Anterior cingulate cortex (tissue), 58 donors: ENCODE data around the gene LRRC40.
"Not testable (repeated sequence)": the region's sequence is repeated elsewhere in the genome, so short reads cannot be mapped to it uniquely, and the experiment has no call there.

Source experiments
- DNase-seq, 58 donors: peaks; one replicate each; lab custom pipeline; 2025; lab: John Stamatoyannopoulos, UW

Gene LRRC40

DNA sequence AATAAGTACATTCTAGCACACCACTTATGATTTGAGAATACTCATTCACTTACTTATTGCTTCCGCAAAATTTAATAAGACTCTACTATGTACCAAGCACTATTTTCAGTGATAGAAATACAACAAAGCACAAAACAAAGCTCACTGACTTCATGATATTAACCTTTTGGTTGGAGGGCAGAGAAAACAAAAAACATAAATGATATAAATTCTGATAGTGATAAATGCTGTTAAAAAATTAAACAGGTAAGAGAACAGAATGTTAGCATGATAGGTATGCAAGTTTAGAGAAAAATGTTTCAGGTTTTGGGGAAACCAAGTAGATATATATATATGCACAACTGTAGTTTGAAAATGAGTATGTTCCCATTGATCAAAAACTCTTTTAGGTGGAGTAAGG lies 1.2 kb downstream of the LRRC40 start:
- no peak for DNase-seq

DNA sequence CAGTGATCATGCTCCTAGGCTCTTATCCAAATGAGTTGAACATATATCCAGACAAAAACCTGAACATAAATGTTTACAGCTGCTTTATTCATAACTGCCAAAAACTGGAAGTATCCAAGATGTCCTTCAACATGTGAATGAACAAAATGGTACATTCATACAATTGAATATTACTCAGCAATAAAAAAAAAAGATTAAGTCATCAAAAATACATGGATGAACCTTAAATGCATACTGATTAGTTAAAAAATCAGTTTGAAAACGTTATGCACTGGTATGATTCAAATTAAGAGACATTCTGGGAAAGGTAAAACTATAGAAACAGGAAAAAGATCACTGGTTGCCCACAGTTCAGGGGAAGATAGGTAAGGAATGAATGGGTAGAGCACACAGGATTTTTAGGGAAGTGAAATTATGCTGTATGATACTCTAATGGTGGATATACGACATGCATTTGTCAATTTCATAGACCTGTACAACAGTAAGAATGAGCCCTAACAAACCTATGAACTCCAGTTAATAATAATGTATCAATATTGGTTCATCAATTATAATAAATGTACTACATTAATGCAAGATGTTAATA lies 3.1 kb downstream of the LRRC40 start:
- DNase-seq, result no peak

DNA sequence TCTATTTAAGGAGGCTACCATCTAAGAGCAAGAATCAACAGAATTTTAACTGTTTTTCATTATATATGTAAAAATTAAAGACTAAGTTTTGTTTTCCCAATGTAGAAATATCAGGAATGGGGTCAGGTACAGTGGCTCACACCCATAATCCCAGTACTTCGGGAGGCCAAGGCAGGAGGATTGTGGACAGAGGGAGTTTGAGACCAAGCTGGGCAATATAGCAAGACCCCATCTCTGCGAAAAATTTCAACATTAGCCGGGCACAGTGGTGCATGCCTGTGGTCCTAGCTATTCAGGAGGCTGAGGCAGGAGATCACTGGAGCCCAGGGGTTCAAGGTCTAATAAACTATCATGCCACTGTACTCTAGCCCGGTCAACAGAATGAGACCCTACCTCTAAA lies 5.3 kb downstream of the LRRC40 start:
- no peak for DNase-seq

DNA sequence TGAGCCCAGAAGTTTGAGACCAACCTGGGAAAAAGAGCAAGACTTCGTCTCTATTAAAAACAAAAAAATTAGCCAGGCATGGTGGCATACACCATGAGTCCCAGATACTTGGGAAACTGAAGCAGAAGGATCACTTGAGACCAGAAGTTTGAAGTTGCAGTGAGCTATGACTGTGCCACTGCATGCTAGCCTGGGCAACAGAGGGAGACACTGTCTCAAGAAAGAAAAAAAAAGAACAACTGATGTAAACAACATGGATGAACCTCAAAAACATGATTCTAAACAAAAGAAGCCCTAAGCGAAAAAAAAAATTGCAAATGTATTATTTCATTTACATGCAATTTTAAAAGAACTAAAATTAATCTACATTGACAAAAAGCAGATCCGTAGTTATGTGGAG lies 9.0 kb downstream of the LRRC40 start:
- DNase-seq, result no peak

DNA sequence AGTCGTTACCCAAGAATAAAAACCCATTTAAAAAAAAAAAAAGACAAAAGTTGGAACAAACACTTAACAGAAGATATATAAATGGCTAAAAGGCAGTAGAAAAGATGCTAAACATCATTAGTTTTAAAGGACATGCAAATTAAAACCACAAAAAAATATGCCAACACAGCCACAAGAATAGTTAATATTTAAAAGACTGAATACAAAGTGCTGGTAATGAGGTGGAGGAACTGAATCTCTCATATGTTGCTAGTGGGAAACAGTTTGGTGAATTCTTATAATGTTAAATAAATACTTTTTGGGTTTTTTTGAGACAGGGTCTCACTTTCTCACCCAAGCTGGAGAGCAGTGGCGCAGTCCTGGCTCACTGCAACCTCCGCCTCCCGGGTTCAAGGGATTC lies 10.0 kb downstream of the LRRC40 start:
- DNase-seq, result no peak

DNA sequence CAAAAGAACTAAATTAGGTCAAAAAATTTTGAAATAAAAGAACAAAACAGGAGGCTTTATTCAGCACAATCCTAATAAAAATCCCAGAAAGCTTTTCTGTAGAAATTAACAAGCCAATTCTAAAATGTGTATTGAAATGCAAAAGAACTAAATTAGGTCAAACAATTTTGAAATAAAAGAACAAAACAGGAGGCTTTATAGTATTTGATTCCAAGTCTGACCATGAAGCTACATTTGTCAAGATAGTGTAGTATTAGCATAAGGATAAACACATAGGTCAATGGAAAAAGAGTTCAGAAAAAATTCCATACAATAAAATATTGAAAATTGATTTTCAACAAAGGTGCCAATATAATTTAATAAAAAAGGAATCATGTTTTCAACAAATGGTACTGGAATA lies 10.8 kb downstream of the LRRC40 start:
- DNase-seq, result no peak

DNA sequence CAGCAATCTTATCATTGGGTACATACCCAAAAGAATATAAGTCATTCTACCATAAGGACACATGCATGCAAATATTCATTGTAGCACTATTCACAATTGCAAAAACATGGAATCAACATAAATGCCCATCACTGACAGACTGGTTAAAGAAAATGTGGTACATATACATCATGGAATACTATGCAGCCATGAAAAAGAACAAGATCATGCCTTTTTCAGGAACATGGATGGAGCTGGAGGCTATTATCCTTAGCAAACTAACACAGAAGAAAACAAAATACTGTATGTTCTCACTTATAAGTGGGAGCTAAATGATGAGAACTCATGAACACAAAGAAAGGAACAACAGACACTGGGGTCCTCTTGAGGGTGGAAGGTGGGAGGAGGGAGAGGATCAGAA lies 12.9 kb downstream of the LRRC40 start:
- not testable (repeated sequence) for DNase-seq

DNA sequence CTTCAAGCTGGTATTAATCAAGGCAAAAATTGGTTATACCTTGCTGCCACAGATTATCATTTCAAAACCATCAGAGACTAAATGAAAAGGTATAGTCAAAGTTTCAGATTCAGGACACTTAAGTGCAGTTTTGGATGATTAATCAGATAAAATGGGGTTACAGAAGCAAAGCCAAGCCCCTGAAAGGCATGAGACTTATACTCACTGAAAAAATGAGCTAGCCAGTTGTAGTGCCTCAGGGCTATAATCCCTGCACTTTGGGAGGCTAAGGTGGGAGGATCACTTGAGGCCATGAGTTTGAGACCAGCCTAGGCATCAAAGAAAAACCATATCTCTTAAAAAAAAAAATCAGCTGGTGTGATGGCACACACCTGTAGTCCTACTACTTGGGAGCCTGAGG lies 15.2 kb downstream of the LRRC40 start:
- no peak for DNase-seq

DNA sequence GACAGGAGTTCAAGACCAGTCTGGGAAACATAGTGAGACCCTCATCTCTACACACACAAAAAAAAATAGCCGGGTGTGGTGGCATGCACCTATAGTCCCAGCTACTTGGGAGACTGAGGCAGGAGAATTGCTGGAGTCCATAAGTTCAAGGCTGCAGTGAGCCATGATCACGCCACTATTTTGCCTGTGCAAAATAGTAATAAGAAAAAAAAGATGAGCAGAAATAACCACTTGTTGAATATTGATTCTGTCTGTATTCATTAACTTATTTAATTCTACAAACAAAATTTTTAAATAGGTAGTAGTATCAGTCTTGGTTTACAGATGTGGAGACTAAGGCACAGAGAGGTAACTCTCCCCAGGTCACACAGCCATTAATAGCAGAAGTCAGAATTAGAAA lies 16.9 kb downstream of the LRRC40 start:
- no peak for DNase-seq

DNA sequence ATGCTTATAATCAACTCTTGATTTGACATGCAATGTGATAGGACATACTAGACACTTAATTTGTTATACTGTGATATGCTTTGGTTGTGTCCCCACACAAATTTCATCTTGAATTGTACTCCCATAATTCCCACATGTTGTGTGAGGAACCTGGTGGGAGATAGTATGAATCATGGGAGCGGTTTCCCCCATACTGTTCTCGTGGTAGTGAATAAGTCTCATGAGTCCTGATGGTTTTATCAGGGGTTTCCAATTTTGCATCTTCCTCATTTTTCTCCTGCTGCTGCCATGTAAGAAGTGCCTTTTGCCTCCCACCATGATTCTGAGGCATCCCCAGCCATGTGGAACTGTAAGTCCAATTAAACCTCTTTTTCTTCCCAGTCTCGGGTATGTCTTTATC lies 20.2 kb downstream of the LRRC40 start:
- DNase-seq, result not testable (repeated sequence)

DNA sequence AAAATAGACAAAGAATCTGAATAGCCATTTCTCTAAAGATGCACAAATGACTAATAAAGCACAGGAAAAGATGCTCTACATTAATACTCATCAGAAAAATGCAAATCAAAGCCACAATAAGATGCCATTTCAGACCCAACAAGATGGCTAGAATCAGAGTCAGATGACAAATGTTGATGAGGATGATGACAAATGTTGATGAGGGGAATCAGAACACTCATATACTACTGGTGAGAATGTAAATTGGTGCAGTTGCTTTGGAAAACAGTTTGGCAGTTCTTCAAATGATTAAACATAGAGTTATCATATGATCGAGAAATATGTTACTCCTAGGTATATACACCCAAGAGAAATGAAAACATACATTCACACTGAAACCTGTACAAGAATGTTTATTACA lies 33.9 kb downstream of the LRRC40 start:
- no peak for DNase-seq

DNA sequence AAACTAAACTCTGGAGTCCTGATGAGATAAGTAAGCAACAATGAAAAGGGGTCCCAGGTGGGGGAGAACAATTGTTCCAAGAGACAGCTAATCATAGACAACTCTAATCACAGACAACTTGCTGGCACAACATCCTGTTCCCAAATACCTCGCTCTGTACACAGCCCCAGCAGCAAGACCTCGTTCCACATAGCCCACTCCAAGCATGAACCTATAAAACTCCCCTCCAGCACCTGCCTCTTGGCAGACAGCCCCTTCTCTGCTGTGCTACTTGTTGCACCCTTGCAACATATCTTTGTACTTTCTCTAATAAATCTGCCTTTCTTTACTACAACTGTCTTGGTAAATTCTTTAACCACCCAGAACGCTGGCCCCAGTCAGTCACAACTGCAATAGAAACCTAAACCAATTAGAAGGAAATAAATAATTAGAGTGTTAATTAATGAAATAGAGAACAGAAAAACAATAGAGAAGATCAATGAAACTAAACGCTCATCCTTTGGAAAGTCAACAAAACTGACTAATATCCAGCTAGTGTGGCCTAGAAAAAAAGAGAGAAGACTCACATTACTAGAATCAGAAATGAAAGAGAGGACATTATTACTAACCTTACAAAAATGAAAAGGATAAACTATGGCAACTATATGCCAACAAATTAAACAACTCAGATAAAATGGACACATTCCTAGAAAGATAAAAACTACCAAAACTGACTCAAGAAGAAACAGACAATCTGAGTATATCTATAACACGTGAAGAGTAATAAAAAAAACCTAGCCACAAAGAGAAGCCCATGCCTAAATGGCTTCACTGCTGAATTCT lies 36.1 kb downstream of the LRRC40 start:
- no peak for DNase-seq

DNA sequence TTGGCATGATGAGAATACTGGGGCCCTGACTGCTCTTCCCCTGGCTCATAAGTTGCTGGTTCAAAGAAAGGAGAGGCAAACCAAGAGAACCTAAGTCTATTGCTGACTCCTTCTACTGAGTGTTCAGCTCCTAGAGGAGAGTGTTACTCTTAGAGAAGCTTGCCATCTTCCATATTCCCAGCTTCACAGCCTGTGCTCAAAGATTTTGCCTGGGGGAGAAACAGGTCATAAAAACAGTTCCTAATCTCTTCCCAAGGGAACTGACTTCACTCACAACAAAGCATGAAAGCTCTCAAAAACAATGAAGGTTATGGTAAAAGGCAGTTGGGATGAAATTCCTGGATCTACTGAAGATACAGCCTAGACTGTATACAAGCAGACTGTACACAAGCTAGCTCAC lies 37.1 kb downstream of the LRRC40 start:
- no peak for DNase-seq

DNA sequence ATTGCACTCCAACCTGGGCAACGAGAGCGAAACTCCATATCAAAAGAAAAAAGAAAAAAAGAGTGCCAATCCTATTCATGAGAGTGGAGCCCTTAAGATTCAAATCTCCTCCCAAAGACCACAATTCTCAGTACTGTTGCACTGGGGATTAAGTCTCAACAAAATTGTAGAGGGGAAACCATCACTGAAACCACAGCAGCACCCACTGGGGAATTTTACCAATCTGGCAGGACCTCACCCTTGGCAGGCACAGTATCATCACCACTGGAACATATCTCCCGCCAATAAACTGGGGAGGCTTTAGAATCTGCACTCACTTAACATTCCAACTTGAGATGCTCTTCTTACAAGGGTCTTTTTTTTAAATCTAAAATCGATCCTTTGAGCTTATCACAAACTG lies 41.0 kb downstream of the LRRC40 start:
- no peak for DNase-seq

DNA sequence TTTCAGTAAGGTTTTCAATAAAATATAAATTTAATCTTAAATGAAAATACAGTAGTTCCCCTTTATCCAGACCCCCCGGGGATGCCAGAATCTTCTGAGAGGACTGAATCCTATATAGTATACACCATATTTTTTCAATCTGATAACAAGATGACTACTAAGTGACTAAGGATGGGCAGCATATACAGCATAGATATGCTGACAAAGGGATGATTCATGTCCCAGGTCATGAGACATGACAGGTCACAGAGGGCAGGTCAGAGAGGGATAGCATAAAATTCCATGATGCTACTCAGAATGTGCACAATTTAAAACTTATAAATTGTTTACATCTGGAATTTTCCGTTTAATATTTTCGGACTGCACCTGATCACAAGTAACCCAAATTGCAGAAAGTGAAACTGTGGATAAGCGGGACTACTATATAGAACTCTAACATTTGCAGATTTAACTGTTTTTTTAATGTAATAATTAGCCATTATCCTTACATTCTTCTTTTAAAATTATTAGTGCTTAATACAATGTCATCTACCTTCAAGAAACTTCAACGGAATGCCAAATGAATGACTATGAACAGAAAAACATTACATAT lies 48.8 kb downstream of the LRRC40 start:
- no peak for DNase-seq

DNA sequence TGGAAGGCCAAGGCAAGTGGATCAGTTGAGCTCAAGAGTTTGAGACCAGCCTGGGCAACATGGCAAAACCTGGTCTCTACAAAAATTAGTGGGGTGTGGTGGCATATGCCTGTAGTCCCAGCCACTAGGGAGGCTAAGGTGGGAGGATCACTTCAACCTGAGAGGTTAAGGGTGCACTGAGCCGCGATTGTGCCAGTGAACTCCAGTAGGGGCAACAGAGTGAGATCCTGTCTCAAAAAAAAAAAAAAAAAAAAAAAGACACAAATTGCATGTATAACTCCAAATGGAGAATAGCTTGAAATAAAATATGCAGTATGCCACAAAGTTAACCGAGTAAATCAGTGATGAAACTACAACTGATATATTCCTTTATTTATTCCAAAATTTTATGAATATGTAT lies 51.6 kb downstream of the LRRC40 start:
- no peak for DNase-seq

DNA sequence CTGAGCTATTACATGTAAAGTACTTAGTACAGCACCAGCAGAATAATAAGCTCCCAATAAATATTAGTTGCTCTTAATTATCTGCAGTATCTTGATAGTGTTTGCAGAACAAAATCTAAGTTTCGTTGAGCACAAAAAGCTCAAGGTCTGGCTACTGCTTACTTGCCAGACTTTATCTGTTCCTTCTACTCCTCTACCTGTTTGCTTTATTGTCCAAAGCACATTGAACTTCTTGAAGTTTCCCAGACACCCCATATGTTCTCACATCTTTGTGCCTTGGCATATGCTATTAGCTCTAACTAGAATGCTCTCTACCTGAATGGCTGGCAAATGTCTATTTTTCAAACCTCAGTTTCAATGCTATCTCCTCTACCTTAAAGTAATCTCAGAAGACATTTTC lies 54.9 kb downstream of the LRRC40 start:
- DNase-seq, result no peak

DNA sequence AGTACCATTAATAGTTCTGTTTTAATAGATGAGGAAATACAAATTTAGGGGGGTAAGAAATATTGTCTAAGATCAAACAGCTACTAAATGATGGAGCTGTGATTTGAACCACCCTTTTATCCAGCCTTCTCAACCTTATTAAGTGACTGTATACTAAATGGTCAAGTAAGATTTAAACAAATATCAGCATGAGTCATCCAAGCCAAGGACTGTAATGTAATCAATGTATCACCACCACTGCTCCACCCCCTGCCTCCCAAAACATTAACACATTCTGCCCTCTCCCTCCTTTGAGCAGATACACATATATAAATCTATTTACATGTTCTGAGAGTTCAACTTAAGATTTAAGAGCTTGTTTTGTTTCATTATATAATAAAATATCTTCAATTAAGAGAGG lies 58.9 kb downstream of the LRRC40 start:
- DNase-seq, result no peak

DNA sequence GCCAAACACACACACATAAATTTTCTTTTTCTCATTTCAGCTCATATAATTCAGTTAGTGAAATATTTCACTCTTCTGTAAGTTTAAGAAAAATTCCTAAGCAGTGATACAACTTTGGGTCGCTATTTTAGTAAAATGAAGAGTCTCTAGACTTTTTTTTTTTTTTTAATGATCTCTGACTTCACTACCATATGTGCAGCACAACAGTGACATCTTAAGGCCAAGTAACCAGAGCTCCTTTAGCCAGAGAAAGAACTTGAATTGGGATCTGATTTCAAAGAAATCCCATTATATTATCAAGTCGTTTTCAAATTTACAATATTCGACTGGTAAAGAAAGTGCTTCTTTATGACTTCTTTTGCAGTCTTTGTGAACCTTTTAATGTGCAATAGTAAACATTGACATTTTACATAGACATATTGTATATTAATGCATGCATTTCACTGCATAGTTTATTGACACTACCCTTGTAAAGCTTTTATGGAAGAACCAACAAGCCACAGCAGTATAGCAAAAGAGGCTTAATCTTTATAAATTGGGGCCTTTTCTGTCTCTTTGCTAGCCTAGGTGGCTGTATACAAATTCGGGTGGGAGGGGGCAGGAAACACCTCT lies 62.2 kb downstream of the LRRC40 start:
- no peak for DNase-seq

DNA sequence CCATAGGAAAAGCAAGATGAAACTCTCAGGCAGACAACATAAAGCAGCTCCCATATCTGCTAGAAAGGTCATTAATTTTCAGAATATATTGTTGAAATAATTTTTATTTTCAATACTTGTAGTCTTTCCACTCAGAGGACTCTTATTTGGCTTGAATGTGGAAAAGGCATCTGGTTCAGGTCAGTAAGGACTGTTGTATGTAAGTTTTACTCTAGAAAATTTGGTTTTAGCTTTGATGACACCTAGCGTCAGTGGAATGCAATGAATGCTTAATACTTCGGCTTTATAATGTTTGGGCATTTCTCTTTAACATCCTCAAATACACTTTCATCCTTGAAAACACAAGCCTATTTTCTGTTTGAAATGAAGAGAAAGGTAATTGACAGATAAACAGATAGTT lies 63.3 kb downstream of the LRRC40 start:
- peak in 1 of 58 donors; percentile 3 for DNase-seq

DNA sequence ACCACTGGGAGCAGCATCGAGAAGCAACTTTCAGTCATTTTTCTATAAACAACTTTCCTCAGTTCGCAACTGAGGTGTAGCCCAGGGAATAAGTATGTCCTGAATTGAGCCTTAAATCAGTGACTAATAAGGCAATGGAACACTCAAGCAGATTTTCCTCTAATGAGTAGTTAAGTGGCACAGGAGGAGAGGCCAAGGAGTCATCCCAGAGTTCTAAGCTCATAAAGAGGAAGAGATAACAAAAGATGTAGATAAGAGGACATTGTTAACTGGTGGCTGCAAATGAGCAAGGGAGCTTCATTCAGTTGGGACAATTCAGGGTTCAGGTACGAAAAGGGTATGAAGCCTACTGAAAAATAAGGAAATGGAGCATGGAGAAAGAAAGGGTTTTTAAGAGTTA lies 64.5 kb downstream of the LRRC40 start:
- no peak for DNase-seq

DNA sequence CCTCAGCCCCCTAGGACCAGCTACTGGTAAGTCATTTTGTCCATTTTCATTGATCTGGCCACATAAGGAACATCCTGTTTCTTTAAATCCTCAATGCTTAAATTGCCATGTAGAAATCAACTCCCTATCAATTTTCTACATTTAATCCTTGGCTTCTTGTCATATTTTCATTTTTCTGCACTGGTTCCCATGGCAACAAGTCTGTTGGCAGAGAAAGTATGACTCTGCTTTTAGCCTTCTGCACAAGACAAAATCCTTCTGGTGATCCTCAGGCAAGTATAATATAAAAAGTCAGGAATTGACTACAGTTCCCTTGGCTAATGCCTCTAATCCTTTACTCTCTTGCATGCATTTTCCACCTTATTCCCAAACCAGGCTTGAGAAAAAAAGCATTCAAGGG lies 65.0 kb downstream of the LRRC40 start:
- DNase-seq, result peak in 7 of 58 donors; percentile 1 to 45 (median 6)
